HG02970 (cell line): ENCODE results near the gene STAT3.
"Not testable (repeated sequence)": the region's sequence is repeated elsewhere in the genome, so short reads cannot be mapped to it uniquely, and the experiment has no call there.

Source experiments
- ATAC-seq: cut with Tn5 transposase; IDR thresholded peaks from one replicate; pipeline ENCODE4 v1.9.1; 2021; ENCODE audit warnings: mild to moderate bottlenecking, moderate library complexity, moderate number of reproducible peaks; ENCODE audit not compliant: unreplicated experiment, low FRiP score

STAT3 gene

GRCh38 chr17:42321555-42321954 is 66.7 kb downstream of the STAT3 start:
- no peak for ATAC-seq

GRCh38 chr17:42317967-42318366 is 70.3 kb downstream of the STAT3 start:
- not testable (repeated sequence) for ATAC-seq

GRCh38 chr17:42317266-42317845 is 70.9 kb downstream of the STAT3 start:
- no peak for ATAC-seq

- ATAC-seq, result no peak
Observed at GRCh38 chr17:42316755-42317154, 71.5 kb downstream of the STAT3 start.

GRCh38 chr17:42315402-42316156 is 72.7 kb downstream of the STAT3 start:
- ATAC-seq, result no peak

- ATAC-seq, result no peak
Observed at GRCh38 chr17:42313773-42314566, 74.3 kb downstream of the STAT3 start.

GRCh38 chr17:42313389-42313772 is 74.9 kb downstream of the STAT3 start:
- ATAC-seq, result no peak

- ATAC-seq, result no peak
Observed at GRCh38 chr17:42312285-42313130, 75.7 kb downstream of the STAT3 start.

- ATAC-seq, result no peak
Observed at GRCh38 chr17:42312035-42312284, 76.3 kb downstream of the STAT3 start.

GRCh38 chr17:42311240-42312034 is 76.8 kb downstream of the STAT3 start:
- no peak for ATAC-seq

- ATAC-seq, result no peak
Observed at GRCh38 chr17:42310787-42311215, 77.4 kb downstream of the STAT3 start.

GRCh38 chr17:42309986-42310786 is 78.1 kb downstream of the STAT3 start:
- ATAC-seq, result no peak

- no peak for ATAC-seq
Observed at GRCh38 chr17:42309142-42309541, 79.1 kb downstream of the STAT3 start.

GRCh38 chr17:42308446-42308845 is 79.8 kb downstream of the STAT3 start:
- no peak for ATAC-seq

- ATAC-seq, result no peak
Observed at GRCh38 chr17:42307362-42307927, 80.8 kb downstream of the STAT3 start.

- no peak for ATAC-seq
Observed at GRCh38 chr17:42306385-42306667, 81.9 kb downstream of the STAT3 start.

GRCh38 chr17:42305543-42306384 is 82.5 kb downstream of the STAT3 start:
- no peak for ATAC-seq

- not testable (repeated sequence) for ATAC-seq
Observed at GRCh38 chr17:42305031-42305330, 83.3 kb downstream of the STAT3 start.
